GM12874 (cell line): ENCODE results near the gene NACAD.

Source experiments
- CTCF ChIP-seq: IDR thresholded peaks from 2 replicates; pipeline ENCODE4 v1.5.1; 2011; ENCODE audit warnings: low read depth, mild to moderate bottlenecking, control low read depth, low read length, moderate library complexity; ENCODE audit not compliant: insufficient read depth

The NACAD gene

GRCh38 chr7:45088821-45089340, at the start of gene NACAD:
TSS of gene NACAD (minus strand) at chr7:45088969. CDS start at chr7:45088894, 75 bp downstream.
- no peak for TF ChIP-seq CTCF

GRCh38 chr7:45136106-45137060, 47.6 kb upstream of the NACAD start:
- TF ChIP-seq CTCF, result peak; percentile 77

GRCh38 chr7:45133877-45134276, 45.1 kb upstream of the NACAD start:
- TF ChIP-seq CTCF, result no peak

- no peak for TF ChIP-seq CTCF
Measured at GRCh38 chr7:45133352-45133751, 44.6 kb upstream of the NACAD start.

- no peak for TF ChIP-seq CTCF
Measured at GRCh38 chr7:45132708-45133320, 44.0 kb upstream of the NACAD start.

- TF ChIP-seq CTCF, result no peak
Measured at GRCh38 chr7:45131891-45132290, 43.1 kb upstream of the NACAD start.

- no peak for TF ChIP-seq CTCF
Measured at GRCh38 chr7:45130910-45131309, 42.1 kb upstream of the NACAD start.
